GM12801 (cell line): ENCODE measurements around the gene ZNF558.

Source experiments
- CTCF ChIP-seq: IDR thresholded peaks from one replicate; pipeline ENCODE4 v1.5.1; 2011; ENCODE audit warnings: control low read depth; ENCODE audit not compliant: insufficient read length; ENCODE audit errors: extremely low read depth

Gene ZNF558

GRCh38 chr19:8826371-8826770 is 5.7 kb downstream of the ZNF558 start:
- no peak for TF ChIP-seq CTCF

GRCh38 chr19:8821748-8822241 is 10.3 kb downstream of the ZNF558 start:
- TF ChIP-seq CTCF = no peak

GRCh38 chr19:8820234-8820633 is 11.9 kb downstream of the ZNF558 start:
- TF ChIP-seq CTCF = no peak

- TF ChIP-seq CTCF = no peak
These were observed 16.3 kb downstream of the ZNF558 start for GRCh38 chr19:8815780-8816179.

- TF ChIP-seq CTCF = no peak
These were observed 17.9 kb downstream of the ZNF558 start for GRCh38 chr19:8814176-8814575.

GRCh38 chr19:8811315-8812172 is 20.6 kb downstream of the ZNF558 start:
- no peak for TF ChIP-seq CTCF

GRCh38 chr19:8806661-8807060 is 25.4 kb downstream of the ZNF558 start:
- TF ChIP-seq CTCF = no peak
